A549 (cell line): ENCODE results near the gene CYP2S1. TPM values are rescaled to one million over a fixed set of nuclear protein-coding genes. Genes with fewer than 3 reads are reported as not detected.

ENCODE experiments used
- ATAC-seq, 2 experiments: fragments of 200-7000 bp in 1 of 2; fragments of >200 bp in 1 of 2; cut with Nextera tagmentation in 1 of 2; cut with Tn5 transposase in 1 of 2; 3 replicates each; pipeline versions ENCODE4 v1.8.0 to v1.9.1; 2018 to 2020; ENCODE audit warnings: mild to moderate bottlenecking in 1 of 2, moderate library complexity in 1 of 2
- CTCF ChIA-PET: fragments of 300-600 bp; sonication (Branson Sonifier 250); formaldehyde crosslinking; extraction: SDS; loops from one replicate; lab custom pipeline; 2021; ENCODE audit warnings: antibody characterized with exemption, inconsistent platforms; lab: Yijun Ruan, JAX
- POLR2A ChIA-PET: fragments of 350-600 bp; formaldehyde crosslinking; extraction: SDS; loops from one replicate; lab custom pipeline; 2021; ENCODE audit warnings: antibody characterized with exemption, inconsistent platforms; lab: Yijun Ruan, JAX
- DNase-seq, 2 experiments: peaks; one replicate each; pipeline versions ENCODE4 v3.0.0 to v3.0.0-alpha.2; 2011 to 2016; ENCODE audit warnings: low read depth in 1 of 2, low spot score in 1 of 2
- FAIRE-seq: peaks from 2 replicates; lab custom pipeline; 2011; peaks lifted over from hg19 to GRCh38; lab: Jason Lieb, UNC
- H3K27ac ChIP-seq, 2 experiments: fragments of >200 bp; sonication (Bioruptor Twin); formaldehyde crosslinking; 3 replicates each; pipeline ENCODE4 v1.5.1; 2016 to 2017
- H3K4me1 ChIP-seq: fragments of >200 bp; sonication (Bioruptor Twin); formaldehyde crosslinking; 3 replicates; pipeline ENCODE4 v1.6.1; 2016
- H3K4me2 ChIP-seq: fragments of >200 bp; sonication (Bioruptor Twin); formaldehyde crosslinking; 3 replicates; pipeline ENCODE4 v1.6.1; 2016
- H3K4me3 ChIP-seq: fragments of >200 bp; sonication (Bioruptor Twin); formaldehyde crosslinking; 3 replicates; pipeline ENCODE4 v1.5.1; 2016
- H3K9me3 ChIP-seq: fragments of >200 bp; sonication (Bioruptor Twin); formaldehyde crosslinking; 3 replicates; pipeline ENCODE4 v1.6.1; 2016
- ELK1 ChIP-seq: fragments of 150-350 bp; IDR thresholded peaks from 2 replicates; pipeline ENCODE4 v1.6.1; 2014; ENCODE audit warnings: low read depth, mild to moderate bottlenecking, low read length
- EP300 ChIP-seq, 2 experiments: fragments of >200 bp; sonication (Bioruptor Twin); formaldehyde crosslinking; IDR thresholded peaks; 2 replicates in 1 of 2; 3 replicates in 1 of 2; pipeline ENCODE4 v1.6.1; 2016 to 2017
- FOSB ChIP-seq: fragments of 250-450 bp; sonication (Bioruptor Pico); IDR thresholded peaks from 2 replicates; pipeline ENCODE4 v1.5.0; 2020; ENCODE audit warnings: mild to moderate bottlenecking, moderate library complexity
- FOSL2 ChIP-seq, 2 experiments: fragments of 450-650 bp in 1 of 2; fragments of >200 bp in 1 of 2; sonication (Bioruptor Twin) in 1 of 2; formaldehyde crosslinking; IDR thresholded peaks; 2 replicates each; pipeline versions ENCODE4 v1.5.0 to v1.6.1; 2016 to 2020; ENCODE audit warnings: mild to moderate bottlenecking in 1 of 2, moderate library complexity in 1 of 2
- GATA3 ChIP-seq: IDR thresholded peaks from 2 replicates; pipeline ENCODE4 v1.6.1; 2012; ENCODE audit warnings: borderline replicate concordance
- HEYL ChIP-seq: fragments of 250-450 bp; sonication (Bioruptor Pico); IDR thresholded peaks from 2 replicates; pipeline ENCODE4 v1.8.0; 2021; ENCODE audit warnings: mild to moderate bottlenecking, moderate library complexity
- HOXA7 ChIP-seq: fragments of 250-450 bp; sonication (Bioruptor Pico); IDR thresholded peaks from 2 replicates; pipeline ENCODE4 v1.5.0; 2020; ENCODE audit warnings: mild to moderate bottlenecking, moderate library complexity
- HOXB13 ChIP-seq: fragments of 250-450 bp; sonication (Bioruptor Pico); IDR thresholded peaks from 2 replicates; pipeline ENCODE4 v1.5.0; 2020; ENCODE audit warnings: low read depth, mild to moderate bottlenecking, moderate library complexity
- KDM1A ChIP-seq: fragments of 200-600 bp; sonication (generic); IDR thresholded peaks from 2 replicates; pipeline ENCODE4 v1.6.1; 2016; ENCODE audit warnings: low read depth, mild to moderate bottlenecking
- KDM5A ChIP-seq: fragments of 200-600 bp; sonication (generic); IDR thresholded peaks from 2 replicates; pipeline ENCODE4 v1.6.1; 2016; ENCODE audit warnings: antibody characterized with exemption, mild to moderate bottlenecking
- MAFK ChIP-seq: fragments of 450-650 bp; IDR thresholded peaks from 2 replicates; pipeline ENCODE4 v1.6.1; 2014; ENCODE audit not compliant: partially characterized antibody
- MYC ChIP-seq: IDR thresholded peaks from 2 replicates; pipeline ENCODE4 v1.6.1; 2012; ENCODE audit warnings: mild to moderate bottlenecking, inconsistent platforms, low read length, improper control_type of control experiment, borderline replicate concordance
- PHF8 ChIP-seq: fragments of 200-600 bp; sonication (generic); IDR thresholded peaks from 2 replicates; pipeline ENCODE4 v1.6.1; 2016; ENCODE audit warnings: low read depth, mild to moderate bottlenecking, antibody characterized with exemption, moderate library complexity, borderline replicate concordance
- POLR2A ChIP-seq: IDR thresholded peaks from 2 replicates; pipeline ENCODE4 v1.6.1; 2012; ENCODE audit warnings: mild to moderate bottlenecking, low read length
- POLR2AphosphoS2 ChIP-seq: conservative IDR thresholded peaks from 2 replicates; pipeline ENCODE4 v1.6.1; 2012; ENCODE audit warnings: low read length, improper control_type of control experiment, inconsistent platforms
- RFX5 ChIP-seq: fragments of 450-650 bp; IDR thresholded peaks from 2 replicates; pipeline ENCODE4 v1.7.1; 2014; ENCODE audit warnings: antibody characterized with exemption, mild to moderate bottlenecking, moderate library complexity
- RNF2 ChIP-seq: fragments of 200-600 bp; sonication (generic); IDR thresholded peaks from 2 replicates; pipeline ENCODE4 v1.6.1; 2016; ENCODE audit warnings: low read depth, mild to moderate bottlenecking, antibody characterized with exemption, moderate library complexity, borderline replicate concordance
- SREBF2 ChIP-seq: fragments of 450-650 bp; IDR thresholded peaks from 2 replicates; pipeline ENCODE4 v1.6.1; 2014; ENCODE audit warnings: mild to moderate bottlenecking, moderate library complexity
- USF2 ChIP-seq: fragments of 450-650 bp; IDR thresholded peaks from 2 replicates; pipeline ENCODE4 v1.6.1; 2014; ENCODE audit warnings: antibody characterized with exemption
- ZNF302 ChIP-seq: fragments of 250-450 bp; sonication (Bioruptor Pico); IDR thresholded peaks from 2 replicates; pipeline ENCODE4 v1.9.0; 2021; ENCODE audit warnings: inconsistent platforms, mild to moderate bottlenecking, moderate library complexity
- WGBS: methylation state at CpG from one replicate; pipeline ENCODE4 v1.1.6; 2017; ENCODE audit errors: missing lambda C conversion rate; 5-methylcytosine and 5-hydroxymethylcytosine counted together
- polyA plus RNA-seq, 4 experiments: library from polyadenylated mRNA; depleted of rRNA in 3 of 4; stranded (reverse); fragments of >200 nt; fragmentation: RNase III in 1 of 4; extraction: RNeasy Plus Mini Kit Qiagen cat#74134 plus additional on column Dnase treatment in 1 of 4; gene quantifications; 2 replicates in 3 of 4; 3 replicates in 1 of 4; pipeline ENCODE4 v1.2.3, GENCODE V29; 2011 to 2017
- TF ChIP-seq, protein P1 (sequence below): fragments of >200 bp; sonication (Bioruptor Twin); formaldehyde crosslinking; IDR thresholded peaks from 3 replicates; pipeline ENCODE4 v1.6.1; 2016
- TF ChIP-seq, protein P2 (sequence below): fragments of 250-450 bp; sonication (Bioruptor Pico); IDR thresholded peaks from 2 replicates; pipeline ENCODE4 v1.5.0; 2020; ENCODE audit warnings: low read depth, mild to moderate bottlenecking, moderate library complexity

Gene CYP2S1
- polyA plus RNA-seq, 2 of the 4 experiments (the other 2 are of a cell fraction): 8.6 to 28.1 TPM

DNA sequence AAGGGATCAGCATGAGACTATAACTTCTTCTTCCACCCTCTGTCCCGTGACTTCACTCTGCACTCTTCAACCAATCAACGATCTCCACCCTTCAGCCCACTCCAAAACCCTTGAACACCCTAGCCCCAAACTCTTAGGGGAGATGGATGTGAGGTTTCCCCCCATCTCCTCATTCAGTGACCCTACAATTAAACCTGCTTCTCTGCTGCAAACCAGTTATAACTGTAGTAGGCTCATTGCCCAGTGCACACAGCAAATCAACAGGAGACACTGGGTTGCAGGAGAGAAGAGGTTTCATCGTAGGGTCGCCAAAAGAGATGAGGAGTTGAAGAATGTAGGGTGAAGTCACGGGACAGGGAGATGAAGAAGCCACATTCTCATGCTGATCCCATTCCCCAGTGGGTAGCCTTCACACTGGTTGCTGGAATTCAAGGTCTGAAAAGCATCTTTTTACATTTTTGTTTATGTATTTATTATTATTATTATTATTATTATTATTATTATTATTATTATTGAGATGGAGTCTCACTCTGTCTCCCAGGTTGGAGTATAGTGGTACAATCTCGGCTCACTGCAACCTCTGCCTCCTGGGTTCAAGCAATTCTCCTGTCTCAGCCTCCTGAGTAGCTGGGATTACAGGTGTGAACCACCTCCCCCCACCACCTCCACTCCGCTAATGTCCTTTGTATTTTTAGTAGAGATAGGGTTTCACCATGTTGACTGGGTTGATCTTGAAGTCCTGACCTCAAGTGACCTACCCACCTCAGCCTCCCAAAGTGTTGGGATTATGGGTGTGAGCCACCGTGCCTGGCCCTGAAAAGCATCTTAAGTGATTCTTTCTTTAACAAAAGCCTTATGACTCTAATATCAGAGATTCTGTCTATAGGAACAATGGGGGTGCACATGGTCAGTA, 5.8 kb upstream of the CYP2S1 start:
- no peak for DNase-seq
- 84% methylated on average over 8 of the region's 8 CpGs for WGBS
- ATAC-seq: no peak
- Histone ChIP-seq H3K27ac (no peak overlapping the region), H3K4me1 (peaks cover 38% of the 10 kb centered on the region), H3K4me3 (no peak overlapping the region), H3K9me3 (no peaks in the 10 kb centered on the region), H3K4me2 (no peak overlapping the region)
- POLR2A ChIA-PET: interaction anchor here (0.5 kb wide), 1 partner anchor 190 kb away, joined by 3 read pairs; no protein-coding TSS in a partner anchor
- TF ChIP-seq, protein P1, sequence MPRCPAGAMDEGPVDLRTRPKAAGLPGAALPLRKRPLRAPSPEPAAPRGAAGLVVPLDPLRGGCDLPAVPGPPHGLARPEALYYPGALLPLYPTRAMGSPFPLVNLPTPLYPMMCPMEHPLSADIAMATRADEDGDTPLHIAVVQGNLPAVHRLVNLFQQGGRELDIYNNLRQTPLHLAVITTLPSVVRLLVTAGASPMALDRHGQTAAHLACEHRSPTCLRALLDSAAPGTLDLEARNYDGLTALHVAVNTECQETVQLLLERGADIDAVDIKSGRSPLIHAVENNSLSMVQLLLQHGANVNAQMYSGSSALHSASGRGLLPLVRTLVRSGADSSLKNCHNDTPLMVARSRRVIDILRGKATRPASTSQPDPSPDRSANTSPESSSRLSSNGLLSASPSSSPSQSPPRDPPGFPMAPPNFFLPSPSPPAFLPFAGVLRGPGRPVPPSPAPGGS: no peak
- TF ChIP-seq, protein P2, sequence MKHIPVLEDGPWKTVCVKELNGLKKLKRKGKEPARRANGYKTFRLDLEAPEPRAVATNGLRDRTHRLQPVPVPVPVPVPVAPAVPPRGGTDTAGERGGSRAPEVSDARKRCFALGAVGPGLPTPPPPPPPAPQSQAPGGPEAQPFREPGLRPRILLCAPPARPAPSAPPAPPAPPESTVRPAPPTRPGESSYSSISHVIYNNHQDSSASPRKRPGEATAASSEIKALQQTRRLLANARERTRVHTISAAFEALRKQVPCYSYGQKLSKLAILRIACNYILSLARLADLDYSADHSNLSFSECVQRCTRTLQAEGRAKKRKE (CRISPR knock-in tag): no peak
- TF ChIP-seq KDM5A (no peak), ELK1 (no peak), HOXA7 (CRISPR knock-in tag) (no peak), RFX5 (no peak), HOXB13 (CRISPR knock-in tag) (no peak), MYC (no peak), EP300 (IDR thresholded peaks at IDR 0.05) (no peak), GATA3 (no peak), RNF2 (no peak), HEYL (CRISPR knock-in tag) (no peak), KDM1A (no peak), MAFK (no peak), FOSB (CRISPR knock-in tag) (no peak), USF2 (no peak)
- no peak for FAIRE-seq
- CTCF ChIA-PET: interaction anchor here (1.4 to 29.8 kb wide), 4 partner anchors 16 to 67 kb away, joined by 3 to 1023 read pairs (median 58); partner anchors contain the start of gene HNRNPUL1

GRCh38 chr19:41187884-41188279, 5.1 kb upstream of the CYP2S1 start:
- ChIA-PET CTCF (interaction anchor here (0.5 to 29.8 kb wide), 5 partner anchors 18 to 466 kb away, joined by 3 to 1023 read pairs (median 3); partner anchors contain the start of gene HNRNPUL1), POLR2A (interaction anchor here (0.6 kb wide), 1 partner anchor 34 kb away, joined by 3 read pairs; no protein-coding TSS in a partner anchor)
- FAIRE-seq (peak; percentile 95), DNase-seq (no peak), ATAC-seq (no peak)
- Histone ChIP-seq H3K9me3 (no peaks in the 10 kb centered on the region), H3K27ac (no peak overlapping the region), H3K4me1 (peaks cover 40% of the 10 kb centered on the region), H3K4me2 (no peak overlapping the region), H3K4me3 (no peak overlapping the region)
- WGBS: 82% methylated on average over 3 of the region's 3 CpGs
- TF ChIP-seq POLR2AphosphoS2 (no peak), EP300 (IDR thresholded peaks at IDR 0.05) (no peak), PHF8 (no peak), SREBF2 (no peak), ZNF302 (CRISPR knock-in tag) (no peak), RFX5 (no peak), FOSL2 (IDR thresholded peaks at IDR 0.05) (no peak), FOSL2 (CRISPR knock-in tag; IDR thresholded peaks at IDR 0.05) (no peak), FOSB (CRISPR knock-in tag) (no peak), GATA3 (no peak), POLR2A (no peak)
- TF ChIP-seq, protein P1: no peak
